C1 segment of cervical spinal cord (tissue), 14 donors: ENCODE data around the gene SEMA6B.
A peak's percentile ranks its signal among the peaks of the same experiment; 100 is the strongest.

Experiments used
- DNase-seq, 14 donors: peaks; one replicate each; lab custom pipeline; 2025; lab: John Stamatoyannopoulos, UW

Gene SEMA6B

DNA sequence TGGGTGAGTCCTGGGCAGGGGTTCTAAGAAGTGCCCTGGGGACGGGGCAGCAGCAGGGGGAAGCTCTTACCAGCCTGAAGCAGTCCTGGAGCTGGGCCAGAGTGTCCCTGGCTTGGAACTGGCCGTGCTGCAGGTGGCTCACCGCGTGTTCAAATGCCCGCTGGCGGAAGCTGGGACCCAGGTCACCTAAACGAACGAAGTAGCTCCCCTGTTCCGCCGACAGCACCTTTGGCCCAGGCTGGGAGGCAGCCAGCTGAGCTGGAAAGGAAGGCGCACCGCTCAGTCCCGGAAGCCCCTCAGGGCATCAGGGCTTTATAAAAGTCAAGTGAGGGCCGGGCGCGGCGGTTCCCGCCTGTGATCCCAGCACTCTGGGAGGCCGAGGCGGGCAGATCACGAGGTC lies 50.8 kb downstream of the SEMA6B start:
- DNase-seq = no peak

DNA sequence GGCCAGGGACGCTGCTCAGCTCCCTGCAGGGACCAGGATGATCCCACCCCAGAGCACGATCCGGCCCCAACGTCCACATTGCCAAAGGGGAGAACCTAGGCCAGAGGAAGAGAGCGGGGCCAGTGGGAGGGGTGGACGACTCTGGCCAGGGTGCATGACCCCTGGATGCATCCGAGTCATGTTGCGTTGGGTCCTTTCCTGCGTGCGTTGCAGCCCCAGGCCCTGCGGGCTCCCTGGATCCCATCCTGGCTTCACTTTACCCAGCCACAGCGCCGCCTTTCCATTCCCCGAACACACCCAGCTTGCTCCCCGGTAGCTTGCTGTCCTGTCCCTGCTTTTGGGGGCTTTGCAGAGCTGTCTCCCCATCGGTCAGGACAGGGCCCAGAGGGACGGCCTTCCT lies 51.7 kb downstream of the SEMA6B start:
- DNase-seq = no peak

DNA sequence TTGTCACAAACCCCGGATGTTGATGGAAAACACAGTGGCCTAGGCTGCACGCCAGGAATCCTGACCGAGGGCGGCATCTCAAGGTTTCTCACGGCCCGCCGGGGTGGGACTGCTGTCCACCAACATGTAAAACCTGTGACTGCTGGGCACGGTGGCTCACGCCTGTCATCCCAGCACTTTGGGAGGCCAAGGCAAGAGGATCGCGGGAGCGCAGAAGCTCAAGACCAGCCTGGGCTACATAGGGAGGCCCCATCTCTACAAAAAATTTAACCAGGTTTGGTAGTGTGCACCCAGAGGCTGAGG lies 52.4 kb downstream of the SEMA6B start:
- no peak for DNase-seq

DNA sequence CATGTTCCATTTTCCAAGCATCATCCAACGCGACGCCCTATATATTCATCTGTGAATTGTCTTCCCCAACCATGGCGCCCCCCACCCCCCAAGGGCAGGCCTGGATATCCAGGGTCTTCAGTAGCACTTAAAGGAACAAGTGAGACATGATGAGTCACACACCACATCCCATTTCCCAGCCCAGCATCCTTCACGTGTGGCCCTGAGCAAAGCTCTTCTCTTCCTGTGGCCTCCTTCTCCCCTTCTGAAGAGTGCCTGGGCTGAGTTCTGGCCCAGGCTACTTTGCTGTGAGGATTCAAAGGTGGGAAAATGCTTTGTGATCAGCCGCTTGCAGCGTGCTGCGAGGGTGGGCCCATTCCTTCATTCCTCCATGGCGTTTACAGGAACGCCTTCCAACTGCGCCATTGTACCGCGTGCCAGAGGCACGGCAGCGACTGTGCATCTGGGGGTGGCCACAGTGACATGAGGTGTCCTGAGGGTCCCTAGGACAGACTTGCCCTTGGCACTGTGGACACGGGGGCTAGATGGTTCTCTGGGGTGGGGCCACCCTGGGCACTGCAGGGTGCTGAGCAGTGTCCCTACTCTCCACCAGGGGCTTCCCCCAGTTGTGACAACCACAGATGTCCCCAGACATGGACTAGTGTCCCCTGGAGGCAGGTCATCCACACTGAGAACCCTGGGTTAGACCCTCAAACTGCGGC lies 52.9 kb downstream of the SEMA6B start:
- DNase-seq = no peak

DNA sequence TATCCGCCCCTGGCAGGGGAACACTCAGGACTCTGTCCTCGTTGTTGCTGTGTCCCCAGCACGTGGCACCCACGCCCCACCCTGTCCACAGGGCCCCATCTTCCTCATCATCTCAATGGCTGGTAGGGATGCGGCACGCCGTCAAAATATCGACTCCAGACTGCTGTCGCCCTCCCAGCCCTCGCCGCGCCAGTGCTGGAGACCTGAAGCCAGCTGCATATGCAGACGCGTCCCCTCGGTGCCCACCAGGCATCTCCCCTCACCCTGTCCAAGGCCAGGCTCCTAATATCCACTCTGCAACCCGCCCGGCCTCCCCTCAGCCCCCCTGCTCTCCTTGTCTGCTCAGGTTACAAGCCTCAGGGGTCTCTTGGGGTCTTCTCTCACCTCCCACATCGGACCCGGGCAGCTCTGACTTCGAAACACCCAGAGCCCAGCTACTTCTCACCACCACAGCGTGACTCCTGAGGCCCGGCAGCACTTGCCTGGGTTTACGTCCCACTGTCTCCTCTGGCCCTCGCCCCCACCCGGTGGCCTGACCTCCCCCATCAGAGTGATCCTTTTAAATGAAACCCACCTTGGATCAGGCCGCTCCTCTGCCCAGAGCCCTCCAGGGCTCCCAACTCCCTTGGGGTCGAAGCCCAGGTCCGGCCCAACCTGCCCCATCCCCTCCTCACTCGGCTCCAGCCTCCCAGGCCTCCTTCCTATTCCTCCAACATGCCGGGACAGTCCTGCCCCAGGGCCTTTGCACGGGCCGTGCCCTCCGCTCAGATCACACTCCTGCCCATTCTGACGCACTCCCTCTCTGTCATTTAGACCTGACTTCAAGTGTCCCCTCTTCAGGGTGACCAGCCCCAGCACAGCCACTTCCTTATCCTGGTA lies 53.7 kb downstream of the SEMA6B start:
- DNase-seq = no peak

DNA sequence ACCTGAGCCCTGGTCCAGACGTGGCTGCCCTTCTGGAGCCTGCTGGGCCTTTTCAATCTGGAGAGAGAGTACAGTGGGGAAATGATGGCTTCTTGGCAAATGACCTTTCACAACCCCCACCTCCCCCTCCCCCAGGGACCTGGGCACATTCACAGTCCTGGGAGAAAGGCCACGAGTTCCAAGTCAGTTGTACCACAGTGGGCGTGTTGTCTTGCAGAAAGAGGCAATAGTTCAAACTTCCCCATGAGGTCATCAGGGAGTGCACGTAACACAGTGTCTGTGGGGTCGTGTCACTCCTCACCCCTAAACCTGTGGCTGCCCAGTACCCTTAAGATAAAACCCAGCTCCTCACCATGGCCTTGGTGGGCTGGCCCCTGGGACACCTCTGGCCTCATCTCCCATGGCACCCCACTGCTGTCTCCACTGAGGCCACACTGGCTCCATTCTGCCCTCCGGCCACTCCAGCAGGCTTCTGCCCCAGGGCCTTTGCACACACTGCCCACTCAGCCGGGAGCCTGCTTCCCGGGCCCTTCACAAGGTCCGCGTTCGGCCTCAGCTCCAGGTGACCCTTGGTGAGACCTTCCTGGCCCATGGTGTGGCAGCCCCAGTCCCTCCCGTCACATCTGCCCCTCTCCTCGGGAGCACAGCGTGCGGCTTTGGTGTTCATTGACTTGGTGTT lies 54.5 kb downstream of the SEMA6B start:
- no peak for DNase-seq

DNA sequence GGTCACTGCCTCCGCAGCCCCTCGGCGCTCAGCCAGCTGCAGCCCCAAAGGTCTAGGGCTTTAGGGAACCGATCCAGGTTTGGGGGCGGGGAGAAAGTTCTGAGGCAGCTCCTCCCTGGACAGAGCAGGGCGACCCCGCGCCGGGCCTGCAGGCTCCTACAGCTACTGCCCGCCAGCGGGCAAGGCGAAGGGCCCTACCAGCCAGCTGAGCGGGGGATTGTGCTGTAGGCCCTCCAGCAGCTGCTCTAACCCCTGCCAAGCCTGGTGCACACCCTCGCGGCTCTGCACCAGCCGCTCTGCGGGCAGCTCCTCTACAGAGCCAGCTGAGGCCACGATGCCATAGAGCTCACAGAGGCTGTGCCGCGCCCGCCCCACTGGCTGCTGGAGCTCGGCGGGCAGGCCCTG lies 55.2 kb downstream of the SEMA6B start:
- DNase-seq = peak in 2 of 14 donors; percentile 6 to 26

DNA sequence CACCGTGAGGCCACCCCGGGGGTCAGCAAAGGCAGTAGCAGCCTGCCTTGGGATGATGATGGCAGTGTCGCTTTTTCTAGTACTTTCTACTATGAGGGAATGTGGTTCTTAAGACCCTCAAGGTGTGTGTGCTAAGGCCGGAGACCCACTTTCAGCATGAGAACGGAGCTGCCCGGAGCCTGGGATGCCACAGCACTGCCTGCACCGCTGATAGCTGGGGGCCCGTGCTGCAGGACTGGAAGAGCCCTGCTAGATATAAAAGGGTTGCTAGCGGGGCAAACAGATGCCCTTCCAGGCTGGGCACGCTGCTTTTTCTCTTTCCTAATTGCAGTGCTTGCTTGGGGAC lies 55.7 kb downstream of the SEMA6B start:
- DNase-seq = no peak

DNA sequence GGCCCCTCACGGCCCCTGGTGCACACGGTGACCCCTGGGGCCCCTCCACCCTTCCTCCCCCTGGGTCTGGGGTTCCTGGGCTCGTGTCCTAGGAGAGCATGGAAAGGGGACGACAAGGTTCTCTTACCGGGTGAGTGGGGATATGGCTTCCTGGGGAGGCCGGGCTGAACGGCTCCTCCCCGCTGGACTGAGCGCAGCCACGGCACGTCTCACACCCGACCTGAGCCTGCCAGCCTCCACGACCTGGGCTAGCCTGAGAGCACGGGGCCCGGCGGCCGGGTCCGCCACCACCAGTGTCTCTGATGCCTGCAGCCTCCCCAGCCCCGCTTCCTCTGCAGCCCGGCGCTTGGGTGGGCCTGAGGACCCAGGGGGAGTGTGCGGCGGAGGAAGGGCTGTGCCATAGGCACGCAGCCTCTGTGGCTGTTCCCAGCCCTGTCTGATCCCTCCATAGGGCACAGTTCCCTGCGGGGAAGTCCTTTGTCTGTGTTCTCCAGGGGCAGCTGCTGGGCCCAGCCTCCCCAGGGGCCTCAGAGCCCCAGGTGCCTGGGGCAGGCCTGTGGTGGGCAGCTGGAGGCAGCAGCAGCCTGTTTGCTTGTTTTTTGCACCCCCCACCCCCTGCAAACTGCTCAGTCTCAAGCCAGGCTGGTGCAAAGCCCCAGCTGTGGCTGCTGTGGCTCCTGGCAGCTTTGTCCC lies 56.2 kb downstream of the SEMA6B start:
- DNase-seq = no peak

DNA sequence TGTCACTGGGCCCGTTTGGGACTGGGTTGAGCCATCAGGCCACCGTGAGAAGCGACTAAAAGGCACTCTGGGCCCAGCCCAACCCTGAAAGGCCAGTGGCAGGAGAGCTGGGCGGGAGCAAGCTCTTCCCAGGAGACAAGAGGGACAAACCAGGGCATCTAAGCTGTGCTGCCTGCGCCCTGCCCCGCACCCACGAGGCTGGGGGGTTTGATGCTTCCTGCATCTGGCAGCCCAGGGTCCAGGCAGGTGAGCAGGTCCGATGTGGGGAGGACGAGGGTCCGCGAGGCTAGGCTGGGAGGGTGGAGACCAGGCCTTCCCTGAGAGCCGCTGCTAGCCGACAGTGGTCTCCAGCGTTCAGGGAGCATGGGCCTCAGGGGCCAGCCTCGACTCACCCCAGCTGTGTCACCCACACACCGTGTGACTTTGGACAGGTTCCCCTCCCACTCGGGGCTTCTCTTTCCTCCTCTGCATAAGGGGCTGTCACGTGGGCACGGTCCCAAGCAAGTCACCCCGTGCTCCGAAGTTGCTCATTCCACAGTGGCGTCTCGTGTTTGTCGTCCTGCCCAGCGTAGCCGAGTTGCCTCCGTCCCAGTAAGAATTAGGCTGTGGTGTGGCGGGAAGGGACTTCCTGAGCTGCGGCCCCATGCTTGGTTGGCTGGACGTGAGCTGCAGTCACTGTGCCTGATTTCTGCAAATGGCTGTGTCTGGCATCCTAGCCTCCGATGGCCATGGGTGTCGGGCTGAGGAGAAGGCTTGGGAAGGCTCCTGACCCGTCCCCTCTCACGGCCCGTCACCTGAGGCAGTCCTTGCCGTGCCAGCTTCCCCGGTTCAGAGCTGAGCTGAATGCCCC lies 57.0 kb downstream of the SEMA6B start:
- DNase-seq = no peak

DNA sequence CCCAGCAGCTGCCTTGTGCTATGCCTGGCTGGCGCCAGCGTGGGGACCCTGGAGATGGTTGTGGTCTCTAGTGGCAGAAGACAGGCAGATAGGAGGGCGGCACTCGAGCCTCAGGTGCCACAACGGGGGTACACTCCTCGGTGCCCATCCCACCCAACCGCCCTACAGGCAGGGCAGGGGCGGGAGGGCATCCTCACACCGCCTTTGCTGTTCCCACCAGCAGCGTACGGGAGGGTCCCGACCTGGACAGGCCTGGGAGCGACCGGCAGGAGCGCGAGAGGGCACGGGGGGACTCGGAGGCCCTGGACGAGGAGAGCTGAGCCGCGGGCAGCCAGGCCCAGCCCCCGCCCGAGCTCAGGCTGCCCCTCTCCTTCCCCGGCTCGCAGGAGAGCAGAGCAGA lies 57.8 kb downstream of the SEMA6B start:
- DNase-seq = no peak

DNA sequence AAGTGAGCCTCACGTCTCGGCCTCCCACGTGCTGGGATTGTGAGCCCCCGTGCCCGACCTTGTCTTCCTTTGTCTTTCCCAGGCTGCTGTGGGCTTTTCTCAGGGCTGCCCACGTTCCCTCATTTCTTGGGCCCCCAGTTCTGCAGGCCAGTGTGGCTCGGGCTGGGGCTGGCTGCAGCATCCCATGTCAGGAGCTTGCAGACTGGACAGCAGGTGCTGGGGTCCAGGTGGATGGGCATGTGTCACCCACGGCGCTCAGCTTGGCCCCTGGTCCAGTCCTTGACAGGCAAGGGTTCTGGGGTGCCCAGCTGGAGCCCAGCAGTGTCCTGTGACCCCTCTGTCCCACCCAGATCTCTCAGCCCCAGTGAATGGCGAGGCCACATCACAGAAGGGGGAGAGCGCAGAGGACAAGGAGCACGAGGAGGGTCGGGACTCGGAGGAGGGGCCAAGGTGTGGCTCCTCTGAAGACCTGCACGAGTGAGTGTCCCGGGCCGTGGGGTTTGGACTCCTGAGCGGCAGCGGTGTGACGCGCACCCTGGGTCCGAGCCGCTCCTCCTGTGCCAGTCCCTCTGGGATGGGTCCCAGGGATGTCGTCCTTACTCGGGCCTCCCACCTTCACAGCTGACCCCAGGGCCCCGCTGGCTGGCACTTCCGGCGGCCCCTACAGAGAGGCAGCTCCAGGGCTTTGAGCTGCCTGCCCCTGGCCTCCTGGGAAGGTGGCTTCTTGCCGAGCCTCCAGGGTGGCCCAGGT lies 58.5 kb downstream of the SEMA6B start:
- no peak for DNase-seq

DNA sequence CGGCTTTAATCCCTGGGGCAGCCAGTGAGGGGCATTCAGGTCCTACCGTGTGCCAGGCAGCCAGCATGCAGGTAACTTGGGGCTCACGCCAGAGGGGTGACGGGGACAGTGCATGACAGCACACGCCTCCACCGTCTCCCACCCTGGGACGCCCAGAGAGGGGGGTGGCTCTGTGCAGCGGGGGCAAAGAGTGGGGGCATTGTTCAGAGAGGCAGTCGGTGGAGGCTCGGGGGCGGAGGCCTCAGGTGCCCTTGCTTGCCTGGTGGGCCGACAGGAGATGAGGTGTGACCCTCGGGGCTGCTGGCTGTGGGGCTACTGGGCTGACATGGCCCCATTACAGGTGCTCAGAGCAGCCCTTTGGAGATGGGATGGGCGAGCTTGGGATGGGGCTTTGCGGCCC lies 59.6 kb downstream of the SEMA6B start:
- DNase-seq = no peak

DNA sequence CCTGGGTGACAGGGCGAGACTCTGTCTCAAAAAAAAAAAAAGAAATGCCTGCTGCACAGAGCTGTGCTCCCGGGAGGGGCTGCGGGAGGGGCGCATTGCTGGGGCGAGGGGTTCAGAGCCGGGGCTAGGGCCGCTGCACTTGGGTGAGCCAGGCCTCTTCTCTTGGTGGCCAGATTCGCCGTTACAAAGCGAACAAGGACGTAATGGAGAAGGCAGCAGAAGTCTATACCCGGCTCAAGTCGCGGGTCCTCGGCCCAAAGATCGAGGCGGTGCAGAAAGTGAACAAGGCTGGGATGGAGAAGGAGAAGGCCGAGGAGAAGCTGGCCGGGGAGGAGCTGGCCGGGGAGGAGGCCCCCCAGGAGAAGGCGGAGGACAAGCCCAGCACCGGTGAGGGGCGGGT lies 60.2 kb downstream of the SEMA6B start:
- no peak for DNase-seq

DNA sequence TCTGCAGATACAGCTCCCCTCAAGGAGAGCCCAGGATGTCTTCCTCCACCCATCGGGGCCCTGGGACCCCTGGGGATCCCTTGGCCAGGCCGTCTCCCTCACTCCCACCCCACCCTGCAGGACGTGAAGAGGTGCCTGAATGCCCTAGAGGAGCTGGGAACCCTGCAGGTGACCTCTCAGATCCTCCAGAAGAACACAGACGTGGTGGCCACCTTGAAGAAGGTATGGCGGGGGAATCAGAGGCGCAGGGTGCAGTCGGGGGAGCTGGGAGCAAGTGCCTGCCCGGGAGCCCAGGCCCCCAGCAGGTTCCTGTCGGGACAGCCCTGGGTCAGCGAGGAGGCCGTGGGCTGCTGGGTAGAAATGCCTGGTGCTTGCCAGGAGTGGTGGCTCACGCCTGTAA lies 60.8 kb downstream of the SEMA6B start:
- no peak for DNase-seq

DNA sequence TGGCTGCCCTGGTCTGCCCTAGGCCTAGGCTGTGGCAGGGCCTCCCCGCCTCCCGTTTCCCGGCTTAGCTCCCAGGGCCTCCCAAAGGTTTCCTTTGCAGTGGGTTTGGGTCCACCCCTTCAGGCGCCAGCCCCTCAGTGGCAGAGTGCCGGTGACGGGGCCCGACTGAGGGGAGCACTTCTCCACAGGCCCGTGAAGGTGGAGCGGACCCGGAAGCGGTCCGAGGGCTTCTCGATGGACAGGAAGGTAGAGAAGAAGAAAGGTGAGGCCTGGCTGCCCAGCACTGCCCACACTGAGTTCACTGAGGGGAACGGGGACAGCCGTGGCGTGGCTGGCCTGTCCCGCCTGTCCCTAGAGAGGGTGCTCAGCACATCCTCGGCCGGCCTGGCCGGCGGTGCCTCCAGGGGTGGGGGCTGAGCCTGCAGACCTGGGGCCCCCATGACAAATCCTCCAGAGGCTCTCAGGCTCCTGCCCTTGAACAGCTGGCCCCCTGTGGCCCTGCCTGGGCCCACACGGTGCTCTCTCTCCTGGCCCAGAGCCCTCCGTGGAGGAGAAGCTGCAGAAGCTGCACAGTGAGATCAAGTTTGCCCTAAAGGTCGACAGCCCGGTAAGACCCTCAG lies 61.6 kb downstream of the SEMA6B start:
- no peak for DNase-seq

DNA sequence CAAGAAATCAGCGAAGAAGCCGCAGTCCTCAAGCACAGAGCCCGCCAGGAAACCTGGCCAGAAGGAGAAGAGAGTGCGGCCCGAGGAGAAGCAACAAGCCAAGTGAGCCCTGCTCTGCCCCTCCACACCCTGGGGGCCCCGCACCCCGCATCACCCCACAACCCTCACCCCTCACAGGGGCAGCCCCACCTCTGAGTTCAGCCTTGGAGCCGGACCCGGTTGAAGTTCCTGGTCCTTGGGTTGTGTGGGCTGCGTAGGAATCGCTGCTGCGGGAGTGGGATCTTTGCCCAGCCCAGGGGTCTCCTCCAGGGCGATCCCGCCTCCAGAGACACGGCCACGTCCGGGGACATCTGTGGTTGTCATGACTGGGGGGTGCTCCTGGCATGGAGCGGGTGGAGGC lies 63.2 kb downstream of the SEMA6B start:
- no peak for DNase-seq

DNA sequence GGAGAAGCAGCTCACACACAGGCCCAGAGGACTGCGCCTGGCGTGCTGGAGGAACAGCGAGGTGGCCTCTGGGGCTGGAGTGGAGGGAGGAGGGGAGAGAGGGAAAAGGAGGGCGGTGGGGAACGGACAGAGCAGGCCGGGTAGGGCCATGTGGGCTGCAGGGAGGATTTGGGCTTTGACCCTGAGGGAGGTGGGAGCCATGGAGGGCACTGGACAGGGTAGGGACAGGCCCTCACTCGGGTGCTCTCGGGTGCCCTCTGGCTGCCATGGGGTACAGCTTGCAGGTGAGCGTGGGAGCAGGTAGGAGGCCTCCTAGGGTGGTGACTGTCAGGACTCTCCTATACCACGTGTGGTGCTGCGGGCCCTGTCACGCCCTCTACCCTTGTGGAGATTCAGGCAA lies 64.0 kb downstream of the SEMA6B start:
- no peak for DNase-seq

DNA sequence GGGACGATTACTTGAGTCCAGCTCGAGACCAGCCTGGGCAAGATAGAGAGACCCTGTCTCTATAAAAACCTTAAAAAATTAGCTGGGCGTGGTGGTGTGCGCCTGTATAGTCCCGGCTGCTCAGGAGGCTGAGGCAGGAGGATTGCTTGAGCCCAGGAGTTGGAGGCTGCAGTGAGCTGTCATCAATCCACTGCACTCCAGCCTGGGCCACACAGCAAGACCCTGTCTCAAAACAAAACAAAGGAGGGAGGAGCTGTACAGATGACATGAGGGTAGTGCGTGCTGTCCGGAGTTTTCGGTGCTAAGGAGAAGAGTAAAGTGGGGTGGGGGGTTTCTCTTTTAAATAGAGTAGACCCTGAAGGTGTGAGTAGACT lies 64.8 kb downstream of the SEMA6B start:
- DNase-seq = no peak
